Bronchus fibroblast of lung (primary cell): Measurements from ENCODE around the gene FGF9. TPM values are rescaled to one million over a fixed set of nuclear protein-coding genes. Genes with fewer than 3 reads are reported as not detected.

Experiments used
- total RNA-seq: library from RNA; depleted of rRNA; stranded (reverse); fragments of >200 nt; gene quantifications from 2 replicates; pipeline ENCODE4 v1.2.3, GENCODE V29; 2015

The FGF9 gene
- total RNA-seq: not detected in 2 replicates

DNA sequence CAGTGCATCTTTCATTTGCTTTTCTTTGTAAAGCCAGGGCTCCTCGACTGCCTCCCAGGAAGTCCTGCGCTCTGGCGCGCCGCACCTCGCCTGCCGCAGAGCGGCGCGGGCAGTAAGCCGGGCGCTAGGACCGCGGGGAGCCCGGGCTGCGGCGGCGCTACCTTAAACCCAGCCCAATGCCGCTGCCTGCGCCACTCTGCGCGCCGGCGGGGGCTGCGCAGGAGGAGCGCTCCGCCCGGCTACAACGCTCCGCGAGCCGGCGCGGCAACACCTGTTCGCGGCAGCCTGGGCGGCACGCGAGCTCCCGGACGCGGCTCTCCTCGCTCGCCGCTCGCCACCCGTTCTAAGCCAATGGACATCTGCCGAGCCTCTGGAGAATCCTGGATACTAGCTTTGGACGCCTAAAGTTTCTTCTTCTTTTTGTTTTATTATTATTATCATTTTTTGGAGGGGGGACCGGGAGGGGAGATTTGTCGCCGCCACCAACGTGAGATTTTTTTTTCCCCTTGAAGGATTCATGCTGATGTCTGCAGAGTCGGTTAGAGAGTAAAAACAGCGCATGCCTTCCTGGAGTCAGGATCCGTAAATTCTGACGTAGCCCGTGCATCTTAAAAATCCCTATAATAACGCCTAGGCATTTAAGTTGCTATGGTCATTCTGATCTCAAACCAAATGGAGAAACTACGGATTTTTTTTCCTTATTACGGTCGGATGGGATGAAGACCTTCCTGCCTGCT lies at the start of gene FGF9:
TSS of gene FGF9 (plus strand) at position 191 of the 737 bp plus-strand sequence. CDS start 840 bp downstream, outside the sequence.

Other genes with a start within 250 kb of the FGF9 start
- 22.0 and 32.8 TPM in 2 replicates for gene ZDHHC20, start 211.8 kb upstream of the FGF9 start, total RNA-seq
- gene MICU2, start 66.9 kb upstream of the FGF9 start, total RNA-seq: 60.2 and 66.3 TPM in 2 replicates